ENCODE data around the gene CCDC9.
A peak's percentile ranks its signal among the peaks of the same experiment; 100 is the strongest.
"Not testable (repeated sequence)": the region's sequence is repeated elsewhere in the genome, so short reads cannot be mapped to it uniquely, and the experiment has no call there.

The CCDC9 gene

DNA sequence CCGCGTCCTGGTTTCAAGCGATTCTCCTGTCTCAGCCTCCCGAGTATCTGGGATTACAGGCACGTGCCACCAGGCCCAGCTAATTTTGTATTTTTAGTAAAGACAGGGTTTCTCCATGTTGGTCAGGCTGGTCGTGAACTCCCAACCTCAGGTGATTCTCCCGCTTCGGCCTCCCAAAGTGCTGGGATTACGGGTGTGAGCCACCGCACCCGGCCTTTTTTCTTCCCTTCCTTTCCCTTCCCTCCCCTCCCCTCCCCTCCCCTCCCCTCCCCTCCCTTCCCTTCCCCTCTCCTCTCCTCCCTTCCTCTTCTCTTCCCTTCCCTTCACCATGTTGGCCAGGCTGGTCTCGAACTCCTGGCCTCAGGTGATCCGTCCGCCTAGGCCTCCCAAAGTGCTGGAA, 44.5 kb downstream of the CCDC9 start:
- not testable (repeated sequence) for DNase-seq (ENCODE audit: low spot score)

DNA sequence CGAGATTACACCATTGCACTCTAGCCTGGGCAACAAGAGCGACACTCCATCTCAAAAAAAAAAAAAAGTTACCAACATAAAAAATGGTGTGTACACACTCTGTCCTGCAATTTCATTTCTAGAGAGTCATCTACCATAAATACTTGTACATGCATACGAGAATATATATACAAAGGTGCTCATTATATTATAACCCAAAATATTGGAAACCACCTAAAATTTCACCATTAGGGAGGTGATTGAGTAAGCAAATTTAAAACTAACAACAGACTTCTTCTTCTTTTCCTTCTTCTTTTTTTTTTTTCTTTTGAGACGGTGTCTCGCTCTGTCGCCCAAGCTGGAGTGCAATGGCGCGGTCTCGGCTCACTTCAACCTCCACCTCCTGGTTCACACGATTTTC, 45.9 kb downstream of the CCDC9 start:
- DNase-seq (ENCODE audit: low spot score): no peak

DNA sequence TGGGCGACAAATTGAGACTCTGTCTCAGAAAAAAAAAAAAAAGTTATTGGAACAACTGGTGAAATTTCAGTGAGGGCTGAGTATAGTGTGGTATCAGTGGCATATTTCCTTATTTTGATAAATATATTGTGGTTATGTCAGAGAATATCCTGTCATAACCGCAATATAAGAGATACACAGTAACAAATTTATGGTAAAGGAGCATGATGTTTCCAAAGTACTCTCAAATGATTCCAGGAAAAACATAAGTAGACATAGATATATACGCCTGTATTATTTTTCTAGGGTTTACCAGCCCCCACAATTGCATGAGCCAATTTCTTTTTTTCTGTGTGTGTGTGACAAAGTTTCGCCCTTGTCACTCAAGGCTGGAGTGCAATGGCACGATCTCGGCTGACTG, 47.6 kb downstream of the CCDC9 start:
- no peak for DNase-seq (ENCODE audit: low spot score)

DNA sequence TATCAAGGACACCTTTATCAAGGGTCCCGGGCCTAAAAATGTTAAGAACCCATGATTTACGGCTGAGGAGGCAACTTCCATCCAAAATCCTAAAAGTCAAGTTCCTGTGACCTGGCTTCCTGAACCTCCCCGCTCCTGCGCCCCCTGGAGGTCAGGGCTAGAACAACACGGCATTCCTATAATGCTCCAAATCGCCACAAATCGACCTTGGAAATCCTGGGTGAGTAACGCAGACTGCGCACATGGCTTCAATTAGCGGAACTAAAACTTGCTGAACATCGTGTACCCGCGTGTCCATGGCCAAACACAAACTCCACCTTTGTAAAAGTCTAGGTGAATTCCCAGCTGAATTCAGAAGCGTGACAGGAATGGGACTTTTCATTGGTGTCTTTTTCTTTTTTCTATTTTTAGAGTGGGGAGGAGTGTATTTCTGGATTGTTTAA, 49.0 kb downstream of the CCDC9 start:
- no peak for DNase-seq (ENCODE audit: low spot score)

DNA sequence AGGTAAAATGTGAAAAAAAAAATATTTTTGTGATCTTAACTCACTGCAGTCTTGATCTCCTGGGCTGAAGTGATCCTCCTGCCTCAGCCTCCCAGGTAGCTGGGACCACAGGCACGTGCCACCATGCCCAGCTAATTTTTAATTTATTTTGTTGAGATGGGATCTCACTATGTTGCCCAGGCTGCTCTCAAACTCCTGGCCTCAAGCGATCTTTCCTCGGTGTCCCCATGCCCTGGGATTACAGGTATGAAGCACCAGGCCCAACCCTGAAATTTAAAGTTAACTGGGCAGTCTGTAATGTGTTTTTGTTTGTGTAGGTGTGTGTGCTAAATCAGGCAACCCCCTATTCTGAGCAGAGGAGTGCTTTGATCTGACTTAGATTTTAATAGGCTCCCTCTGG, 50.0 kb downstream of the CCDC9 start:
- no peak for DNase-seq (ENCODE audit: low spot score)

DNA sequence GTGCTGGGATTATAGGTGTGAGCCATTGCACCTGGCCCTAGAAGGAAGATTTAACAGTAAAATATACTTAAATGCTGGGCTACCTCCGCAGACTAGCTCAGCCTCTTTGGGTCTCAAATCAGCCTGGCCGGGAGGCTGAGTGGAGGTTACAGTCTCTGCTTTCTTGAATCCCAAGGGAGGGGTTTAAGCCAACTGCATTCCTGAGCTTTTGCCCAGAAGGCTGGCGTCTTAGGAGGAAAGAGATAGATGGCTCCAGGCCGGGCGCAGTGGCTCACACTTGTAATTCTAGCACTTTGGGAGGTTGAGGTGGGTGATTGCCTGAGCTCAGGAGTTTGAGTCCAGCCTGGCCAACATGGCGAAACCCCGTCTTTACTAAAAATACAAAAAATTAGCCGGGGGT, 52.7 kb downstream of the CCDC9 start:
- no peak for DNase-seq (ENCODE audit: low spot score)

DNA sequence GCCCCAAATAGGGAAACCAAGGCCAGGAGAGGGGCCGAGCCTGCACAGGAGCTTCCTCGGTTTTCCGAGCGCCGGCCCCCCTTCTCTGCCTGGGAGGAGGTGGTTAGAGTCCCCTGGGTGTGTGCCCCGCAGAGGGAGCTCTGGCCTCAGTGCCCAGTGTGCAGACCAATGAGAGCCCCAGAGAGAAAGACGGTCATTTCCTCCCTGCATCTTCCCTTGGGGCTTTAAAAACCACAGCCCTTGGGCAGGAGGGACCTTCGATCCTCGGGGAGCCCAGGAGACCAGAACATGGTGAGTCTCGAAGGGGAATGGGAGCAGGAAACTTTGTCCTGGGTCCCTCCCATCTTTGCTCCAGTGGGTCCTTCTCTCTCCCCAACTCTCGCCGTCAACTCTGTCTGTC, 53.3 kb downstream of the CCDC9 start, which contains the start of gene C5AR1:
Gene C5AR1 (plus strand): TSS at position 254 of the 400 bp plus-strand sequence. CDS start 35 bp downstream, at position 289.
- no peak for DNase-seq (ENCODE audit: low spot score)

DNA sequence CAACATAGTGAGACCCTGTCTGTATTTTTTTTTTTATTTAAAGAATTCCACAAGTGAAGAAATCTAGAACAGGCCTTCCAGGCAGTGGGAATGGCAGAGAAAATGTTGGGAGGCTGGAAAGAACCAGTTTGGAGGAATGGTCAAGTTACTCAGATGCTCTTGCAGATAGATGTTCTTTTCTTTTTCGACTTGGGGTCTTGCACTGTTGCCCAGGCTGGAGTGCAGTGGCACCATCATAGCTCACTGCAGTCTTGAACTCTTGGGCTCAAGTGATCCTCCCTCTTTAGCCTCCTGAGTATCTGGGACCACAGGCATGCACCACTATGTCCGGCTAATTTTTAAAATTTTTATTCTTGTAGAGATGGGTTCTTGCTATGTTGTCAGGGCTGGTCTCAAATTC, 54.0 kb downstream of the CCDC9 start:
- DNase-seq (ENCODE audit: low spot score): no peak

DNA sequence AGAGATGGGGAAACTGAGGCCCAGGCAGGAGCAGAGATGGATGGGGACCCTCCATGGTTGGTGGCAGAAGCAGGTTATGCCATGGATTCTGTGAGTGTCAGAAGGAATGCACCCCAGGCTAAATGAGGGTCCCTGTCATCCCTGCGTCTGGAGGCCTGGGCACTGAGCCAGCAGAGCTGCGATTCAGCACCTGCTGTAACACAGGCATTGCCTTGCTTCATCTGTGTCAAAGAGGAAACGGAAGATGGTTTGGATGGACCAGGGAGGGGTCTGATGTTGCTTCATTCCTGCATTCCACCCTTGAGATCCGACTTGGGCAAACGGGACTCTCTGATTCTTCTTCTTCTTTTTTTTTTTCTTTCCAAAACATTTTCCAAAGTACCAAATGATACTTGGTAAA, 54.5 kb downstream of the CCDC9 start:
- no peak for DNase-seq (ENCODE audit: low spot score)

DNA sequence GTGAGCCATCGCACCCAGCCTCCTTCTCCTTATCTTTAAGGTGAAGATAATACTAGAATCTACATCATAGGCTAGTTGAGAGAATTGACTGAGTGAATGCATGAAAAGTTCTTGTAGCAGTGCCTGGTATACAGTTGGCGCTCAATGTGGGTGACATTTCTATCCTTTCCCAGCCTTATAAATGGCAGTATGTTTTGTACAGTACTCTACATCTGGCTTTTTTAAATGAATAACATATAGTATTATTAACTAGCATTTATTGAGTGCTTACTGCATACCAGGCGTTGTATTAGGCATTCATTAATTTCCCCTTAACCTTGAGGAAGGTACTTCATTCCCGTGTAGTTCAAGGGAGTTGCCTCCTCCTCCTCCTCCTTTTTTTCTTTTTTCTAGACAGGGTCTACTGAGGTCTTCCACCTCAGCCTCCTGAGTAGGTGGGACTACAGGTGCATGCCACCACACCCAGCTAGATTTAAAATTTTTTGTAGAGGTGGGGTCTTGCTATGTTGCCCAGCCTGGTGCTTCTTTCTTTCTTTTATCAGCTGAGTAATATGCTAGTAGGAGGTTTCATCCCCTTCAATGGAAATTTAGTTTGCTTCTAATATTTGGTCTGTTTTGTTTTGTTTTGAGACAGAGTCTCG, 56.2 kb downstream of the CCDC9 start:
- no peak for DNase-seq (ENCODE audit: low spot score)

DNA sequence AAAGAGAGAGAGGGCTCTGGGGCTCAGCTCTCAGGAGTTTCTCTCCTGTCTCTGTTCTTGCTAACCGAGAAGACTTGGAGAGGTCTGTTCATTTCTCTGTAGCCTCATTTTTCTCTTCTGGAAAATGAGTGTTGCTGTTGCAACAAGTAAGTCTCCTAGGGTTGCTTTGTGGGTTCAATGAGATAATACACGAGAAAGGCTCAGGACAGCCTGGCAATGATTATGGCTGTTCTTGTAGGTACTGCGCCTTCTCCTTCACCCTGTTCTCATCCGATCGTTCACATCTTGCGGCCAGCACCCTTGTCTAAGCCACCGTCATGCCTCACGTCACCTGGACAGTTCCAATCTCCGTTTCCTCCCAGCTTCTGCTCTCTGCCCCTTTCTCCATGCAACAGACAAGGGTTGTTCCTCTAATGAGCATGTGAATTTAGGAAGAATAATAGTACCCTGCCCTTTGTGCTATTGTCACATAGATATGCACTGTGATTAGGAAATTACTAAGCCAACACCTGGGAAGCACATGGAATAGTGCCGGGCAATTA, 57.5 kb downstream of the CCDC9 start:
- DNase-seq (ENCODE audit: low spot score): no peak

DNA sequence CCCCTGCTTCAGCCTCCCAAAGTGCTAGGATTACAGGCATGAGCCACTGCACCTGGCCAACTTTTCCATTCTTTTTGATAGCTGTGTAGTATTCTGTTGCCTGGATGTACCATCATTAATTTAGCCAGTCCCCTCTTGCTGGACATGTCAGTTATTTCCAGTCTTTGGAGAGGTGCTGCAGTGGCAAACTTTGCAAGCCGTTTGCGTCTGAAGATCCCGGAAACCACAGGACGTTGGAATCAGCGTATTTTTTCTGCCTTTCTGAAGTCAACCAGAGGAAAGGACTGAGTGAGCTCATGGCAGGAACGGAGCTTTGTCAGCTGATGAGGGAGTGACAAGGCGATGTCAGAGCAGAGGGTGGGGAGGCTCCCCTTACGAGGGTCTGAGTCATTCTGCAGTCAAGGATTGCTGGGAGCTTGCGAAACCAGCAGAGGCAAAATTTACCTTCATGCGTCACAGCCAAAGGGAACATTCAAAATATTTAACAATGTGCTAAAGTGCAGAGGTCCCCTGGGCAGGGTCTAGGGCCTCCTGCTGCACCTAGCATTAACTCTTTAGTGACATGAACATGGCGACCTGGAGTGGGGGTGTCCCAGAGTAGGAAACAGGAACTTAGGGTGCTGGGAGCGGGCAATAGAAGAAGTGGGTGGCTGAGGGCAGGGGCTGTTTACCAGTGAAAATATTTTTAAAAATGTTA, 58.9 kb downstream of the CCDC9 start:
- peak; percentile 76 for DNase-seq (ENCODE audit: low spot score)

DNA sequence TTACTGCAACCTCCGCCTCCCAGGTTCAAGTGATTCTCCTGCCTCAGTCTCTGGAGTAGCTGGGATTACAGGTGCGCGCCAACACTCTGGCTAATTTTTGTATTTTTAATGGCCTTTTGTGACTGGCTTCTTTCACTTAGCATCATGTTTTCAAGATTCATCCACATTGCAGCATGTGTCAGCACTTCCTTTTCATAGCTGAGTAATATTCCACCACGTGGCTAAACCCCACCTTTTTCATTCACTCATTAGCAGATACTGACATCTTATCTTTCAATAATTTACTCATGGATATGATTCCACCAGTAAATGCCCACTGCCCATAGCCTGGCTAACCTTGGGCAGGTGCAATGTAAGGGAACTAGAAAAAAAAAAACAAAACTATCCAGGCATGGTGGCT, 60.2 kb downstream of the CCDC9 start:
- DNase-seq (ENCODE audit: low spot score): no peak

DNA sequence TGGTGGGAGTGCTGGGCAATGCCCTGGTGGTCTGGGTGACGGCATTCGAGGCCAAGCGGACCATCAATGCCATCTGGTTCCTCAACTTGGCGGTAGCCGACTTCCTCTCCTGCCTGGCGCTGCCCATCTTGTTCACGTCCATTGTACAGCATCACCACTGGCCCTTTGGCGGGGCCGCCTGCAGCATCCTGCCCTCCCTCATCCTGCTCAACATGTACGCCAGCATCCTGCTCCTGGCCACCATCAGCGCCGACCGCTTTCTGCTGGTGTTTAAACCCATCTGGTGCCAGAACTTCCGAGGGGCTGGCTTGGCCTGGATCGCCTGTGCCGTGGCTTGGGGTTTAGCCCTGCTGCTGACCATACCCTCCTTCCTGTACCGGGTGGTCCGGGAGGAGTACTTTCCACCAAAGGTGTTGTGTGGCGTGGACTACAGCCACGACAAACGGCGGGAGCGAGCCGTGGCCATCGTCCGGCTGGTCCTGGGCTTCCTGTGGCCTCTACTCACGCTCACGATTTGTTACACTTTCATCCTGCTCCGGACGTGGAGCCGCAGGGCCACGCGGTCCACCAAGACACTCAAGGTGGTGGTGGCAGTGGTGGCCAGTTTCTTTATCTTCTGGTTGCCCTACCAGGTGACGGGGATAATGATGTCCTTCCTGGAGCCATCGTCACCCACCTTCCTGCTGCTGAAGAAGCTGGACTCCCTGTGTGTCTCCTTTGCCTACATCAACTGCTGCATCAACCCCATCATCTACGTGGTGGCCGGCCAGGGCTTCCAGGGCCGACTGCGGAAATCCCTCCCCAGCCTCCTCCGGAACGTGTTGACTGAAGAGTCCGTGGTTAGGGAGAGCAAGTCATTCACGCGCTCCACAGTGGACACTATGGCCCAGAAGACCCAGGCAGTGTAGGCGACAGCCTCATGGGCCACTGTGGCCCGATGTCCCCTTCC, 63.9 kb downstream of the CCDC9 start:
- no peak for DNase-seq (ENCODE audit: low spot score)

Data from putamen (tissue), 1 donor.